DMS114 treated with DMSO at 0.1 percent for 48 hours (cell line): ENCODE measurements around the gene ZNHIT6.
"Not testable (repeated sequence)": the region's sequence is repeated elsewhere in the genome, so short reads cannot be mapped to it uniquely, and the experiment has no call there.

Source experiments
- DNase-seq: peaks from one replicate; lab custom pipeline; 2025; ENCODE audit not compliant: unreplicated experiment; lab: John Stamatoyannopoulos, UW

Gene ZNHIT6, protein sequence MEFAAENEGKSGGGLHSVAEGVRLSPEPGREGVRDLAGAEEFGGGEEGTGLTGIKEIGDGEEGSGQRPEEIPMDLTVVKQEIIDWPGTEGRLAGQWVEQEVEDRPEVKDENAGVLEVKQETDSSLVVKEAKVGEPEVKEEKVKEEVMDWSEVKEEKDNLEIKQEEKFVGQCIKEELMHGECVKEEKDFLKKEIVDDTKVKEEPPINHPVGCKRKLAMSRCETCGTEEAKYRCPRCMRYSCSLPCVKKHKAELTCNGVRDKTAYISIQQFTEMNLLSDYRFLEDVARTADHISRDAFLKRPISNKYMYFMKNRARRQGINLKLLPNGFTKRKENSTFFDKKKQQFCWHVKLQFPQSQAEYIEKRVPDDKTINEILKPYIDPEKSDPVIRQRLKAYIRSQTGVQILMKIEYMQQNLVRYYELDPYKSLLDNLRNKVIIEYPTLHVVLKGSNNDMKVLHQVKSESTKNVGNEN

DNA sequence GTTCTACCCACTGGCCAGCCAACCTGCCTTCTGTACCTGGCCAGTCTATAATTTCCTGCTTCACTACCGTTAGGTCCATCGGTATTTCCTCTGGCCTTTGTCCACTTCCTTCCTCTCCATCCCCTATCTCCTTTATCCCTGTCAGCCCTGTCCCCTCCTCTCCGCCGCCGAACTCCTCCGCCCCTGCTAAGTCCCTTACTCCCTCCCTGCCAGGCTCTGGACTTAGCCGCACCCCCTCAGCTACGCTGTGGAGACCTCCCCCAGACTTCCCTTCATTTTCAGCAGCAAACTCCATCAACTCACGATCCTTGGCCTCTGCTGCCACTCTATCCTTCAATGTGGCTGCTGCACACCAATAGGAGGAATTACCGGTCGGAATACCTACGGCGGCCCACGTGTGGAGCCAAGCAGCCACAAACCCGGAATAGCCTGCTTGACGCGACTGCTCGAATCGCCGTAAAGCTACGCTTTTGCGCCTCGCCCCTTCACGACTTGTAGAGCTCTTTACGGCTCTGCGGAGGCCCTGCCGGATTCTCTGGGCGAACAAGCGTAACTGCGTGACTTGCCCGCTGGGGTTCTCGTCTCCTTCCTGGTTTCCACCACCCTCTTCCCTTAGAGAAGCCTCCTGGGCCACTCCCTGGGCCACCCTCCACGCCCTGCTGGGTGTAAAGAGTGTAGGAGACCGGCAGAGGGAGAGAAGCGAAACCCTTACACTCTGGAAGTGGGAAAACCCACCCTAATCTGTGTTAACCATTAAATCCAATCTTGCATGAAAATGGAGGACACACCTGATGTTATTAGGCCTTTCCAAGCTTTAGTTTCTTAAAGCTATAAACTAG, at the start of gene ZNHIT6:
TSS of gene ZNHIT6 (minus strand) at position 444 of the 839 bp plus-strand sequence. CDS start at position 295, 149 bp downstream.
- peak; percentile 91 for DNase-seq

- no peak for DNase-seq
Observed at GRCh38 chr1:85756864-85757263, 48.6 kb upstream of the ZNHIT6 start.

- DNase-seq: no peak
Observed at GRCh38 chr1:85748120-85748519, 39.9 kb upstream of the ZNHIT6 start.

DNA sequence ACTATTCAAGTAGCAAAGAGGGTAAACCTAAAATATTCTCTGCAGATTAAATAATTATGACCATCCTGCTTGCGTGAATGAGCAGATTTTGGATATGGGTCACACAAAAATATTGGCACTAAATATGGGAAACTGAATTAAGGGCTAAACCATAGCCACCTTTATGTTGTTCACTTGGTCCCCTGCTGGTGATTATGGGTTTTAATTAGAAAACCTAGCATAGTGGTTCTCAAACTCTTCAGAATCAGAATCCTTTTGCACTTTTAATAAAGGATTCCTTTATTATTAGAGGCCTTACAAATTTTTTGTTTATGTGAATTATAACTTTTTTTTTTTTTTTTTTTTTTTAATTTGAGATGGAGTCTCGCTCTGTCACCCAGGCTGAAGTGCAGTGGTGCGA, 38.5 kb upstream of the ZNHIT6 start:
- no peak for DNase-seq

- DNase-seq: no peak
Observed at GRCh38 chr1:85743814-85744213, 35.6 kb upstream of the ZNHIT6 start.

DNA sequence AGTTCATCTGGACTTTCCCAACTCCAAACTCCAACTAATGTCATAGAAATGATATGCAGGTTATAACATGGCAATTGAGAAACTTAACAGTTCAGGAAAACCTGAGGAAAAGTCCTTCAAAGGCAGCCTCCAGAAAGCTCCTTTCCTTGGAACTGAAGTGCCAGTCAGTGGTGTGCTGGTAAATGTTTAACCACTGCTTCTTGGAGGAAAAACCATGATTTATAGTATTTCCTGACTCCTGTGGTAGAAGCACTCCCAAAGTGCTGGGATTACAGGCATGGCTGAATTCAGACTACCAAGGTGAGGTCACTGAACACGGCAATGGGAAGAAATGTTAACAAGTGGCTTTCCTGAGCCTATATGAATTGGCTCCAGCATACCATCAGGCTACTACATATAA, 26.7 kb upstream of the ZNHIT6 start:
- DNase-seq: no peak

DNA sequence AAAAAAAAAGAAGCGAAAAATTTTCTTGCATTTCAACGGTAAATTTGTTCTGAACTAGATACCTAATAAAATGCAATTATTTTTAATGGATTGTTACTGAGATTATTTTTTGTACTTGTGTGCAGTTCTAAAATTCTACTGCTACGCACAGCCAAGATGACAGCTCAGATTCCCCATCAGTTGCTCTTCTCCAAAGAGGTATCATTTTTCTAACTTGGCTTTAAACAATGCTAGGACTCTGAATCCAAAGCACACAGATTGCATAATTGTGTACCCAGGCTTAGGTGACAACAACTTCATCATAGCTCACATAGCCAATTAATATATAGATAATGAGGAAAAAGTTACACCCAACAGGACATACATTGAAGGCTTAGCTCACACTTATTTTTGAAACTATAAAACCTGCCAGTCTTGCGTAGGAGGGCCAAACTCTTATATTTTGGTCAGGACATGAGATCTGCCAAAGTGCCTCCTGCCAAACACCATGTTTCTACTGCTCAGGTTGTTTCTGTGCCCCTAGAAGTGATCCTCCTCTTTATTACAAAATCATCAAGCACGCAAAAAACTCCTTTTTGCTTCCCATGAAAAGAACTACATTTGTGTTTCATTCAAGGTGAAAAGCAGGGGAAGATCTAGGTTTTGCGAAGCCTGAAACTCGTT, 10.6 kb upstream of the ZNHIT6 start:
- DNase-seq: no peak

DNA sequence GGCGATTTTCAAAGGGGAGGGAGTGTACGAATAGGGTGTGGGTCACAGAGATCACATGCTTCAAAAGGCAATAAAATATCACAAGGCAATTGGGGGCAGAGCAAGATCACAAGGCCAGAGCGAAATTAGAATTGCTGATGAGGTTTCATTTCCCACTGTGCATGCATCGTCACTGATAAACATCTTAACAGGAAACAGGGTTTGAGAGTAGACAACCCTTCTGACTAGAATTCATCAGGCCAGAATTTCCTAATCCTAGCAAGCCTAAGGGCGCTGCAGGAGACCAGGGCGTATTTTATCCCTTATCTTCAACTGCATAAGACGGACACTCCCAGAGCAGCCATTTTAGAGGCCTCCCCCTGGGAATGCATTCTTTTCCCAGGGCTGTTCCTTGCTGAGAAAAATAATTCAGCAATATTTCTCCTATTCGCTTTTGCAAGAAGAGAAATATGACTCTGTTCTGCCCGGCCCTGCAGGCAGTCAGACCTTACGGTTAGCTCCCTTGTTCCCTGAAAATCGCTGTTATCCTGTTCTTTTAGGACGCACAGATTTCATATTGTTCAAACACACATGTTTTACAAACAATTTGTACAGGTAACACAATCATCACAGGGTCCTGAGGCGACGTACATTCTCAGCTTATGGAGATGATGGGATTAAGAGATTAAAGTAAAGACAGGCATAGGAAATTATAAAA, 6.3 kb upstream of the ZNHIT6 start:
- DNase-seq: not testable (repeated sequence)

DNA sequence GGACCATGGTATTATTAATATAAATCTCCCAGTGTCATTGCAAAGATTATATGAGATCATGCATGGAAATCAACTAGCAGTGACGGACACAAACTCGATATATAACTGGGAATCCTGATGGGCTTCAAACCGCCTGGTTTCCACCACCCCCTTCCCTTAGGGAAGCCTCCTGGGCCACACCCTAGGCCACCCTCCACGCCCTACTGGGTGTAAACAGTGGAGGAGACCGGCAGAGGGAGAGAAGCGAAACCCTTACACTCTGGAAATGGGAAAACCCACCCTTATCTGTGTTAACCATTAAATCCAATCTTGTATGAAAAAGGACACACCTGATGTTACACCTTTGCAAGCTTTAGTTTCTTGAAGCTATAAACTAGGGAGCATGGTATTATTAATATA, 595 bp upstream of the ZNHIT6 start:
- DNase-seq: no peak

DNA sequence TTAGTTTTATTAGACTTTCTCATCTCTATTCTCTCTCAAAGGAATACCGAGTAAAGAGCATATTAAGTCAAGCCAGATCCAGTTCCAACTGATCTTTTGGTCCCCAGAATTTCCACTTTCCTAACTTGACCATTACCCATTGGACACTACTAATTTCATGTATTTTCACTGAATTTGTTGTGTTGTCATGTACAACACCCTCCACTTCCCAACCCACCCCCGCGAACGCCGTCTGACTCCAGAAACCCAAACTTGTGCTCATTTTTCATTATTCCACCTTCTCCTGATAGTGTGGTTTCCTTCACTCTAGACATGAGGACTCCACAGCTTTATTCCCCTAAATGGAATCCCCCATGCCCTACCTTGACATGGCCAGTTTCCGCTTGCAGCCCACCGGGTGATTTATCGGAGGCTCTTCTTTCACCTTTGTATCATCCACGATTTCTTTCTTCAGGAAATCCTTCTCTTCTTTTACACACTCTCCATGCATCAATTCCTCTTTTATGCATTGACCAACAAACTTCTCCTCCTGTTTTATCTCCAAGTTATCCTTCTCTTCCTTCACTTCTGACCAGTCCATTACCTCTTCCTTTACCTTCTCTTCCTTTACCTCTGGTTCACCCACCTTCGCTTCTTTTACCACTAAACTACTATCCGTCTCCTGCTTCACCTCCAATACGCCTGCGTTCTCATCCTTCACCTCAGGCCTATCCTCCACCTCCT, 805 bp downstream of the ZNHIT6 start:
- no peak for DNase-seq

GRCh38 chr1:85705940-85706339, 2.3 kb downstream of the ZNHIT6 start:
- DNase-seq: no peak

GRCh38 chr1:85700422-85700821, 7.8 kb downstream of the ZNHIT6 start:
- no peak for DNase-seq

DNA sequence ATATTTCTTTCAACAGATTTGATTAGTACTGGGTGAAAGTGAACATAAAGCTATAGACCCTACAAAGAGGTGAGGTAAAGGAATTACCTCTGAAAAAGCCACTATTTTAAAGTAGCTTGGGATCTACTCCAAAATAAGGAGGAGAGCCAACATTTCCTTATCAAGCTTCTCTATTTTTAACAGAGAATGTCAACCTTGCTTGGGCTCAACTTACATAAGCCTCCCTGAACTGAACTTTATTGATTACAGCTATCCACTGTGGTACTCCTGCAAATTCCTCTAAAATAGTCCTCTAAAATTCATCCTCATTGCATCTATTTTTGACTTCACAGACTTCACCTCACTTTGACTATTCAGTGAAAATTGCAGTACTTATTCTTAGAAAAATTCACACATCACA, 10.3 kb downstream of the ZNHIT6 start:
- no peak for DNase-seq

DNA sequence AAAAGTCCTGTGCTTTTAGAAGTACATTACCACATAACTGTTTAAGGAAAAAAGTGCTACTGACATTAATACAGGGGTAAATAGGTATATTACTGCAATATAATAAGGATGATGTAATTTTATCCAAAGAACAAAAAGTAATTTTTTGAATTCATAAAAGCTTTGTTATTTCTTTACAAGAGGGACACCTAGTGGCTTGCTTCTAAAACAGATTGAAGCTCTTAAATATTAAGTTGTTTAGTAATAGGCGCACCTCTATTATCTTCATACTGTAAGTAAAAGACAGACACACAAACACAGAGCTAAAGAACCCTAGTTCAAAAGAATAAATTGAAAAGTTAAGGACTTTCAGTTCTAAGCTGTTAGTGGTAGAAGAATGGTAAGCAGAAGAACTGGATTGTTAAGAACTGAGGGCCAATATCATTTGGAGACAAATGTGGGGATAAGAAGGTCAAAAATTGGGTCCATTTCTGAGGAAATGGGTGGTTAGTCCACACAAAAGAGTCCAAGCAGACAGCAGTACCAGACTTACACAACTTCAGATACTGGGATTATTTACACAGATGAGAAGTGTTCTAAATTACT, 15.4 kb downstream of the ZNHIT6 start:
- peak; percentile 25 for DNase-seq

GRCh38 chr1:85689775-85690404, 18.3 kb downstream of the ZNHIT6 start:
- no peak for DNase-seq

GRCh38 chr1:85683292-85684025, 24.8 kb downstream of the ZNHIT6 start:
- no peak for DNase-seq

DNA sequence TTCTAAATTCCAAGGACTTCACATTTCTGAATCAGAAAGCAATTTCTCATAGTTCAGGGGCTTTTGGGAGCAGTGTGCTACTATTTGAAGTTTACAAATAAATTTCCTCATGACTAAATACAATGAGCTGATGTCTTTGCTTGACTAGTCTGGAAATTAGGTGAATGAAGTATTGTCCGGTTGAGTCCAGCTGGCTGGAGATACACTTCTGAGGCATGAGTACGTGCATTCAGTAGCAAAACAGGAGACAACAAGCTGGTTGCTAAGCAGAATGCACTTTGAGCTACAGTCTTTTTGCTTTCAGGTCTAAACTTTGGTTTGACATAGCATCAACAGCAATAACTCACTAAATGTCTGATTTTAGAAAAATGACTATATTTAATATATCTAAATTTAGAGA, 27.1 kb downstream of the ZNHIT6 start:
- DNase-seq: no peak

GRCh38 chr1:85678193-85678592, 30.0 kb downstream of the ZNHIT6 start:
- no peak for DNase-seq

GRCh38 chr1:85677656-85678055, 30.6 kb downstream of the ZNHIT6 start:
- DNase-seq: no peak
